ENCODE measurements around the gene SMNDC1. TPM values are rescaled to one million over a fixed set of nuclear protein-coding genes. Genes with fewer than 3 reads are reported as not detected.

The SMNDC1 gene
- 10 to 100 TPM; 24.3 to 24.7 TPM for total RNA-seq
- long read RNA-seq, full-length matches to known transcripts: 3 of 4 reads
- long read RNA-seq, partial matches to known transcripts: 1 of 4 reads
- long read RNA-seq, other reads (novel, unspliced or antisense): 0 of 4 reads

GRCh38 chr10:110304780-110305421 is at the start of gene SMNDC1:
Gene SMNDC1 (minus strand): TSS chr10:110304920. CDS start chr10:110303587, 1,333 bp downstream.
- intact Hi-C loops (cut with DNase I, micrococcal nuclease): no loop called here
- DNase-seq (peak; percentile 98 to 99), ATAC-seq (peak; percentile 91)

GRCh38 chr10:110354322-110354766 is 49.6 kb upstream of the SMNDC1 start:
- peak; percentile 88 for ATAC-seq
- intact Hi-C loops (cut with DNase I, micrococcal nuclease): loop anchor here in 1 of 2 donors (10.0 kb wide), 1 partner anchor 190 kb away; no protein-coding TSS in a partner anchor

GRCh38 chr10:110353244-110354119 is 48.8 kb upstream of the SMNDC1 start:
- no peak for DNase-seq
- intact Hi-C loops (cut with DNase I, micrococcal nuclease): loop anchor here in 1 of 2 donors (10.0 kb wide), 1 partner anchor 191 kb away; no protein-coding TSS in a partner anchor
- peak; percentile 38 for ATAC-seq

More at GRCh38 chr10:110354322-110354766, 49.6 kb upstream of the SMNDC1 start:
- DNase-seq: peak; percentile 71 to 95

- DNase-seq (no peak), ATAC-seq (no peak)
- intact Hi-C loops (cut with DNase I, micrococcal nuclease): loop anchor here in 1 of 2 donors (10.0 kb wide), 1 partner anchor 192 kb away; no protein-coding TSS in a partner anchor
Observed at GRCh38 chr10:110352930-110353243, 48.2 kb upstream of the SMNDC1 start.

GRCh38 chr10:110350812-110351211 is 46.1 kb upstream of the SMNDC1 start:
- DNase-seq (no peak), ATAC-seq (no peak)
- intact Hi-C loops (cut with DNase I, micrococcal nuclease): loop anchor here in 1 of 2 donors (10.0 kb wide), 1 partner anchor 194 kb away; no protein-coding TSS in a partner anchor

- ATAC-seq (no peak), DNase-seq (no peak)
- intact Hi-C loops (cut with DNase I, micrococcal nuclease): loop anchor here in 1 of 2 donors (10.0 kb wide), 1 partner anchor 195 kb away; no protein-coding TSS in a partner anchor
Observed at GRCh38 chr10:110349831-110350230, 45.1 kb upstream of the SMNDC1 start.

GRCh38 chr10:110349386-110349785 is 44.7 kb upstream of the SMNDC1 start:
- ATAC-seq: no peak
- intact Hi-C loops (cut with DNase I, micrococcal nuclease): no loop called here
- no peak for DNase-seq

- ATAC-seq (no peak), DNase-seq (no peak)
- intact Hi-C loops (cut with DNase I, micrococcal nuclease): no loop called here
Observed at GRCh38 chr10:110348336-110348735, 43.6 kb upstream of the SMNDC1 start.

- no peak for ATAC-seq
- intact Hi-C loops (cut with DNase I, micrococcal nuclease): no loop called here
- no peak for DNase-seq
Observed at GRCh38 chr10:110346914-110347313, 42.2 kb upstream of the SMNDC1 start.

GRCh38 chr10:110345286-110345685 is 40.6 kb upstream of the SMNDC1 start:
- ATAC-seq (no peak), DNase-seq (no peak)
- intact Hi-C loops (cut with DNase I, micrococcal nuclease): no loop called here

GRCh38 chr10:110344622-110345021 is 39.9 kb upstream of the SMNDC1 start:
- intact Hi-C loops (cut with DNase I, micrococcal nuclease): no loop called here
- no peak for ATAC-seq

GRCh38 chr10:110343947-110344346 is 39.2 kb upstream of the SMNDC1 start:
- intact Hi-C loops (cut with DNase I, micrococcal nuclease): no loop called here
- DNase-seq (no peak), ATAC-seq (no peak)

More at GRCh38 chr10:110344622-110345021, 39.9 kb upstream of the SMNDC1 start:
- no peak for DNase-seq

GRCh38 chr10:110340816-110341215 is 36.1 kb upstream of the SMNDC1 start:
- no peak for ATAC-seq
- no peak for DNase-seq
- intact Hi-C loops (cut with DNase I, micrococcal nuclease): no loop called here

GRCh38 chr10:110340122-110340521 is 35.4 kb upstream of the SMNDC1 start:
- intact Hi-C loops (cut with DNase I, micrococcal nuclease): no loop called here
- ATAC-seq (no peak), DNase-seq (no peak)

- no peak for ATAC-seq
- intact Hi-C loops (cut with DNase I, micrococcal nuclease): no loop called here
Observed at GRCh38 chr10:110337906-110338305, 33.2 kb upstream of the SMNDC1 start.

GRCh38 chr10:110337401-110337800 is 32.7 kb upstream of the SMNDC1 start:
- intact Hi-C loops (cut with DNase I, micrococcal nuclease): no loop called here
- no peak for DNase-seq
- no peak for ATAC-seq

More at GRCh38 chr10:110337906-110338305, 33.2 kb upstream of the SMNDC1 start:
- no peak for DNase-seq

GRCh38 chr10:110336111-110336721 is 31.5 kb upstream of the SMNDC1 start:
- intact Hi-C loops (cut with DNase I, micrococcal nuclease): no loop called here
- no peak for ATAC-seq

GRCh38 chr10:110335314-110336064 is 30.8 kb upstream of the SMNDC1 start:
- DNase-seq (no peak), ATAC-seq (no peak)
- intact Hi-C loops (cut with DNase I, micrococcal nuclease): no loop called here

More at GRCh38 chr10:110336111-110336721, 31.5 kb upstream of the SMNDC1 start:
- no peak for DNase-seq

Data from left colon (tissue), 2 donors.